Measurements from ENCODE around the gene PCDH15.

The PCDH15 gene

GRCh38 chr10:54335296-54335695 is 465.7 kb downstream of the PCDH15 start:
- no peak overlapping the region for H3K4me3 ChIP-seq (ENCODE audit: low read depth, low read length)
- TF ChIP-seq CTCF (IDR thresholded peaks at IDR 0.05; ENCODE audit: low read depth, low read length, missing control alignments): no peak
- no peak for DNase-seq (ENCODE audit: low read depth)

GRCh38 chr10:54319341-54319740 is 481.7 kb downstream of the PCDH15 start:
- H3K4me3 ChIP-seq (ENCODE audit: low read depth, low read length): no peak overlapping the region
- TF ChIP-seq CTCF (IDR thresholded peaks at IDR 0.05; ENCODE audit: low read depth, low read length, missing control alignments): no peak
- no peak for DNase-seq (ENCODE audit: low read depth)

GRCh38 chr10:54318470-54318869 is 482.6 kb downstream of the PCDH15 start:
- no peak for TF ChIP-seq CTCF (IDR thresholded peaks at IDR 0.05; ENCODE audit: low read depth, low read length, missing control alignments)
- no peak overlapping the region for H3K4me3 ChIP-seq (ENCODE audit: low read depth, low read length)
- no peak for DNase-seq (ENCODE audit: low read depth)

GRCh38 chr10:54314430-54314829 is 486.6 kb downstream of the PCDH15 start:
- H3K4me3 ChIP-seq (ENCODE audit: low read depth, low read length): no peak overlapping the region
- TF ChIP-seq CTCF (IDR thresholded peaks at IDR 0.05; ENCODE audit: low read depth, low read length, missing control alignments): no peak
- no peak for DNase-seq (ENCODE audit: low read depth)

GRCh38 chr10:54284526-54285193 is 516.4 kb downstream of the PCDH15 start:
- no peak for DNase-seq (ENCODE audit: low read depth)
- no peak for TF ChIP-seq CTCF (IDR thresholded peaks at IDR 0.05; ENCODE audit: low read depth, low read length, missing control alignments)
- no peak overlapping the region for H3K4me3 ChIP-seq (ENCODE audit: low read depth, low read length)

GRCh38 chr10:54282012-54282411 is 519.0 kb downstream of the PCDH15 start:
- TF ChIP-seq CTCF (IDR thresholded peaks at IDR 0.05; ENCODE audit: low read depth, low read length, missing control alignments): no peak
- no peak overlapping the region for H3K4me3 ChIP-seq (ENCODE audit: low read depth, low read length)
- DNase-seq (ENCODE audit: low read depth): no peak

GRCh38 chr10:54266395-54266794 is 534.6 kb downstream of the PCDH15 start:
- TF ChIP-seq CTCF (IDR thresholded peaks at IDR 0.05; ENCODE audit: low read depth, low read length, missing control alignments): no peak
- DNase-seq (ENCODE audit: low read depth): no peak
- H3K4me3 ChIP-seq (ENCODE audit: low read depth, low read length): no peak overlapping the region
